Measurements from ENCODE around the gene IL5RA.

IL5RA gene

GRCh38 chr3:3066378-3066777 is 43.8 kb downstream of the IL5RA start:
- no peak for DNase-seq (ENCODE audit: low read depth, low spot score)

- DNase-seq (ENCODE audit: low read depth, low spot score), result no peak
Measured at GRCh38 chr3:3065876-3066275, 44.3 kb downstream of the IL5RA start.

GRCh38 chr3:3064297-3064696 is 45.9 kb downstream of the IL5RA start:
- DNase-seq (ENCODE audit: low read depth, low spot score), result no peak

DNA sequence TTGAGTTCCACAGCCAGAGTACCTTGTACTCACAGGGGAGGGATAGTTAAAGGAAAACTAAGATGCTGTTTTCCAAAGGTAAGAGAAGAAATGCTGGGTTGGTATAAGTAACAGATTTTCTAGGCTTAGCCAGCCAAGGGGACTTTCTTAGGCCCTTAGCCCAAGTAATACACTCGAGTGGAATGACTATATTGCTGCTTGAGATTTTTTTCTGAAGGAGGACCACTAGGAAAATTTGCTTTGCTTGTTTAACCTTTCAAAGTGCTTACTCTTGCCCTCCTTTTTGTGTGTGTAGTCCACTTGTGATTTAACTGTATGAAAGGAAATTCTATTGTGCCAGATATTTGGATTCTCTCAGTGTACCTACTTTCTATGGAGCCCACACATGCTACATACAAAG is 50.5 kb downstream of the IL5RA start:
- DNase-seq (ENCODE audit: low read depth, low spot score), result no peak

DNA sequence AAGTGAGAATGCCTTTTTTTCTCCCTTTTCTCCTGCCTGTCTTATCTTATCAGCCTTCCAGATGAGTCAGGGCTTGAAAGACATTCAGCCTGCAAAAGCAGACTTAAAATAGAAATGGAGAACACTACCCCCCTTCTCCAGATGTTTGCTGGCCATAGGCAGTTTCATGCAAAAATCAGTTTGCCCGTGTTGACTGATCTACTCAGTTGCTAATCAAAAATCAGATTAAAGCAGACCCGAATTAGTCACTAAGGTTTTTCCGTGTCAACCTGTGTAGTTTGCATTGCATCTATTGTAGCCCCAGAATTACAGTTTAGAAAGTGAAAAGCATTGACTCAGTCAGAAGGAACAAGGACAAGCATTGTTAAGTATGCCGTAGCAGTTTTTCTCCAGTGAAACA is 56.2 kb downstream of the IL5RA start:
- DNase-seq (ENCODE audit: low read depth, low spot score), result no peak

GRCh38 chr3:3038201-3038991 is 71.8 kb downstream of the IL5RA start:
- no peak for DNase-seq (ENCODE audit: low read depth, low spot score)

DNA sequence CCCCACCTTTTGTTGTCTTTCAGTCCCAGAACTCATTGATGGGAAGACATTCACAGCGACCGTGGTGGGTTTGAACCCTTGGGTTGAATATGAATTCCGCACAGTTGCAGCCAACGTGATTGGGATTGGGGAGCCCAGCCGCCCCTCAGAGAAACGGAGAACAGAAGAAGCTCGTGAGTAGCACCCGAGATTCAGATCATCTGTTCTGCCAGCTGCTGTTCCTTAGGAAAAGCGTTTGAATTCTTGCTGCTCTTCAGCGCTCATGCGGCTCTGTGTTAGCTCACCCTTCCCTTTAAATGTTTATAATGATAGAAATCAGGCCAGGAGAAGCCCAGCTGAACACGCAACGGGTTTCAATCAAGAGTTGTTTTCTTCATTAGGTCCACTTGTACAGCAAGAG is 73.0 kb downstream of the IL5RA start:
- DNase-seq (ENCODE audit: low read depth, low spot score), result no peak

- no peak for DNase-seq (ENCODE audit: low read depth, low spot score)
Measured at GRCh38 chr3:3031326-3031725, 78.8 kb downstream of the IL5RA start.

DNA sequence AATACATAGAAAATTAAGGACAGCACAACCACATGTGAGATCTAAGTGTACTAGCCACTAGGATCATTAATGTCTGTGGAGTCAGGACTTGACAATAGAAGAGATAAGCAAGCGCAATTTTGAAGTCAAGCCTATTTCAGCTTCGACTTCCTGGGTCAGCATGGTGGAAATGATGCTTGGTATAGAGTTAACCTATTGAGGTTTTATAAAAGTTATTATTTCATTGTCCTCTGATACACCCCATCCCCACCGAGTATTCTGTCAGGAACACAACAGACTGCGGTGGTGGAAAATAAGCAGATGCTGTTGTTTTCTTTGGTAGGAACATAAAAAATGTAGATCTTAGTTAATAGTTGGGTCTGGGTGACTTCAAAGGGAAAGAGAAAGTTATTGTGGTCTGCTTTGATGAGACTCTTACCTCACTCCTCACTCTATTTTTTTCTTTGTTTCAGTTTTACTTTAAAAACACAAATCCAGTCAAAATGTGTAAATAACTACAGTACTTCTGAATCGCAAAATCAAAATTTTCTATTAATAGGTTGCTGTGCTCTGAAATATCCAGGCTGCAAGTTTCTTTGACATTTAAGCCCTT is 82.1 kb downstream of the IL5RA start:
- no peak for DNase-seq (ENCODE audit: low read depth, low spot score)

GRCh38 chr3:3023111-3023745 is 86.9 kb downstream of the IL5RA start:
- no peak for DNase-seq (ENCODE audit: low read depth, low spot score)

DNA sequence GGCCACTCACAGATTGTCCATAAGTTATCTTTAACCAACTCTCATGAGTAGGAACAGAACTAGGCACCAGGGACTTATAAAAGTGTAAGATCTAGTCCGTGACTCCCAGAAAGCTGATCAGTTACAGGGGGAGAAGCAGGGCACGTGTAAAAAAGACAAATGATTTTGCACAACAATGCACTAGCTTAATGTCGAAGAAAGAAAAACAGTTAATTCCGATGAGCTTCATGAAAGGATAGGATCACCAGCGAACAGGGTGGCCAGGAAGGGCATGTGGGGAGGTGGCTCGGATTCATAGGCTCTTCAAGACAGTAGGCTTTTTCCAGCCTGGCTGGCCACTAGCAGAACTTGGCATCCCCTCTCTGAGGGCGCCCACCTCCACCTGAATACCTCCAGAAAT is 90.0 kb downstream of the IL5RA start:
- no peak for DNase-seq (ENCODE audit: low read depth, low spot score)
